A673 (cell line): Measurements from ENCODE around the gene LTA.

Experiments
- EZH2 ChIP-seq: fragments of 200-600 bp; sonication (generic); IDR thresholded peaks from 2 replicates; pipeline ENCODE4 v1.6.1; 2017; ENCODE audit warnings: borderline replicate concordance, low read depth, mild to moderate bottlenecking, mixed read lengths, antibody characterized with exemption, low read length; ENCODE audit not compliant: poor library complexity, severe bottlenecking
- TF ChIP-seq, protein P1 (sequence below): fragments of 300-800, 200-600 bp; sonication (generic); conservative IDR thresholded peaks from 2 replicates; pipeline ENCODE4 v1.5.1; 2017; ENCODE audit warnings: low read depth, mild to moderate bottlenecking, antibody characterized with exemption, low read length, moderate library complexity, mixed read lengths

DNA sequence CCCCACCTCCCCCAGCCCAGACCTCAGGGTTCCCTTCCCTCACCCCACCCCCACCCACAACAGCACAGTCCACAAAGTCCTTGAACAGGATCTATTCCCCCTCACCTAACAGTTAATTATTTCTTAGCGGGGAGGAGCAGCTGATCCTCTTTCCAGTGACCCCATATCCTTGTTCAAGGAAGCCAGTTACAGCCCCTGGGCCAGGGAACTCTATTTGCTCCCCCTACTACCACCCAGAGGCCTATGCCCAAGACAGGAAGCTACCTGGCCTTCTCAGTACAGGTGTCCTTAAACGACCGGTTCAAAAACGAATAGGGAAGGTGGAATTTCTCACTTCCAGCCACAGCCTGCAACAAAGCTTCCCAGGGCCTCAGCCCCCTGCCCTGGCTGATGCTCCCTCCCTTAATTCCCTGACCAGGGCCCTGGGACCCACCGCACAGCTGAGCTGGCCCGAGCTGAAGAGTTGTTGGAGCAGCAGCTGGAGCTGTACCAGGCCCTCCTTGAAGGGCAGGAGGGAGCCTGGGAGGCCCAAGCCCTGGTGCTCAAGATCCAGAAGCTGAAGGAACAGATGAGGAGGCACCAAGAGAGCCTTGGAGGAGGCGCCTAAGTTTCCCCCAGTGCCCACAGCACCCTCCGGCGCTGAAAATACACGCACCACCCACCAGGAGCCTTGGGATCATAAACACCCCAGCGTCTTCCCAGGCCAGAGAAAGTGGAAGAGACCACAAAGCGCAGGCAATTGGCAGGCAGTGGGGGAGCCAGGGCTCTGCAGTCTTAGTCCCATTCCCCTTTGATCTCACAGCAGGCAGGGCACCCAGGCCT, 42.5 kb upstream of the LTA start:
- TF ChIP-seq, protein P1, sequence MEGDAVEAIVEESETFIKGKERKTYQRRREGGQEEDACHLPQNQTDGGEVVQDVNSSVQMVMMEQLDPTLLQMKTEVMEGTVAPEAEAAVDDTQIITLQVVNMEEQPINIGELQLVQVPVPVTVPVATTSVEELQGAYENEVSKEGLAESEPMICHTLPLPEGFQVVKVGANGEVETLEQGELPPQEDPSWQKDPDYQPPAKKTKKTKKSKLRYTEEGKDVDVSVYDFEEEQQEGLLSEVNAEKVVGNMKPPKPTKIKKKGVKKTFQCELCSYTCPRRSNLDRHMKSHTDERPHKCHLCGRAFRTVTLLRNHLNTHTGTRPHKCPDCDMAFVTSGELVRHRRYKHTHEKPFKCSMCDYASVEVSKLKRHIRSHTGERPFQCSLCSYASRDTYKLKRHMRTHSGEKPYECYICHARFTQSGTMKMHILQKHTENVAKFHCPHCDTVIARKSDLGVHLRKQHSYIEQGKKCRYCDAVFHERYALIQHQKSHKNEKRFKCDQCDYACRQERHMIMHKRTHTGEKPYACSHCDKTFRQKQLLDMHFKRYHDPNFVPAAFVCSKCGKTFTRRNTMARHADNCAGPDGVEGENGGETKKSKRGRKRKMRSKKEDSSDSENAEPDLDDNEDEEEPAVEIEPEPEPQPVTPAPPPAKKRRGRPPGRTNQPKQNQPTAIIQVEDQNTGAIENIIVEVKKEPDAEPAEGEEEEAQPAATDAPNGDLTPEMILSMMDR: no peak
- TF ChIP-seq EZH2: no peak
